ENCODE measurements around the gene FGGY.
"Not testable (repeated sequence)": the region's sequence is repeated elsewhere in the genome, so short reads cannot be mapped to it uniquely, and the experiment has no call there.

- TF ChIP-seq POLR2A (IDR thresholded peaks at IDR 0.05; ENCODE audit: low read length); GATA1 (IDR thresholded peaks at IDR 0.05; ENCODE audit: low read depth, low read length): not testable (repeated sequence)
Observed at GRCh38 chr1:59465478-59465877, 168.6 kb downstream of the FGGY start.
